Adrenal gland (tissue), 5 donors: ENCODE results near the gene IFI27L1.

ENCODE experiments used
- CTCF ChIP-seq, 6 experiments: fragments of 450-650 bp in 4 of 6; fragments of 200-600 bp in 2 of 6; sonication (generic) in 1 of 6; IDR thresholded peaks; 1 replicate in 5 of 6; 2 replicates in 1 of 6; pipeline versions ENCODE4 v1.5.1 to v1.8.0; 2016 to 2021; ENCODE audit warnings: antibody characterized with exemption in 6 of 6, mild to moderate bottlenecking in 2 of 6, moderate library complexity in 1 of 6
- POLR2A ChIP-seq, 2 donors: fragments of 450-650 bp; IDR thresholded peaks; one replicate each; pipeline ENCODE4 v1.6.1; 2017; ENCODE audit warnings: antibody characterized with exemption in 2 of 2, mild to moderate bottlenecking in 2 of 2, moderate library complexity in 1 of 2
- donor health status: DM: no; HTN: no; CAD: no.

DNA sequence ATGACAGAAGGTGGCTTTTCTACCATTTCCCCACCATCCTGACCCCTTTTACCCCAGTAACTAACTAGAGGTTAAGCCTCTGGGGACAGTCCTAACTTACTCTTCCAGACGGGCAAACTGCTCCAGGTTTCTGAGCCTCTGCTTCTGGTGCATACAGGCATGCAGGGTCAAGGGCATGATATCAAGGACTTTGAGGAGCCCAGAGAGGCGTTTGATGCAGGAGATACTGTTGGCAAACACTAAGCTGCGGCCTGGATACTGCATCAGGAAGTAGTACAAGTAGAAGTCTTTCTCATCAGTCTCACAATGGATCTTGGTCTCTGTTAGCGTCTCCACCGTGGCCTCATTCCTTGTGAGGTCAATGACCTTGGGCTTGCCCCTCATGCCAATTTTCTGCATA lies 21.1 kb upstream of the IFI27L1 start:
- TF ChIP-seq POLR2A (IDR thresholded peaks at IDR 0.05): no peak
- no peak for TF ChIP-seq CTCF (IDR thresholded peaks at IDR 0.05)
